Stimulated activated CD8-positive, alpha-beta memory T cell treated with anti-CD3 and anti-CD28 coated beads, Interleukin-15, amount 100 ng/mL, for 48 hours (primary cell): ENCODE results near the gene MSANTD2.
A peak's percentile ranks its signal among the peaks of the same experiment; 100 is the strongest.

Source experiments
- DNase-seq, 2 donors: peaks; one replicate each; pipeline ENCODE4 v3.0.0-alpha.2; 2020; ENCODE audit warnings: low read depth in 2 of 2

Gene MSANTD2

DNA sequence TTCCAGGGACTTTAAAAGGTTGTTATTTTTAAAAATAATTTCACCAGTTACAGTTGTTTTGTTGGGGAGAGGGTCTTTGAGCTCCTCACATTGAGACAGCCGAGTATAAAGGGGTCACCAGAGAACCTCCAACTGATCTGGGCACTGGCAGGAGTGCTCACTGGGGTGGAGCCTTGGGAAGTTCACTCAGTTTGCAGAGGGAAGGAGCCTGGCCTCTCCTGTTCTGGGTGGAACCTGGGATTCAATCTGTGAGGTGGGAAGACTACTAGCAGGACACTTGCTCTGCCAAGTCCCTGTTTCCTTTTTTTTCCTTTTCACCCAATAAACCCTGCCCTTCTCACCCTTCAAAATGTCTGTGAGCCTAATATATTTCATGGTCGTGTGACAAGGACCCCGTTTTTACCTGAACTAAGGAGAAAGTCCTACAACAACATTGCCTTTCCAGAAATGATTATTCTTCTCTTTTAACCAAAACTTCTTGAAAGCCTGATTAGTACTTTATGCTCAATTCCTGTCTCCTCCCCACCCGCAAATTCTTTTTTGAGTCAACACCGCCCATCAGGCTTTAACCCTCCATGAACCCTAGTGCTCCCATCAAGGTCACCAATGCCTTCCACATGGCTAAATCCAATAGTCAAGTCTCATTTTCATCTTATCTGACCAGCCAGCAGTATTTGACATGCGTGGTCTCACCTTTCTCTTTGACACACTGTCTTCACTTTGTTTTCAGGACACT lies 22.0 kb upstream of the MSANTD2 start:
- DNase-seq, result no peak

DNA sequence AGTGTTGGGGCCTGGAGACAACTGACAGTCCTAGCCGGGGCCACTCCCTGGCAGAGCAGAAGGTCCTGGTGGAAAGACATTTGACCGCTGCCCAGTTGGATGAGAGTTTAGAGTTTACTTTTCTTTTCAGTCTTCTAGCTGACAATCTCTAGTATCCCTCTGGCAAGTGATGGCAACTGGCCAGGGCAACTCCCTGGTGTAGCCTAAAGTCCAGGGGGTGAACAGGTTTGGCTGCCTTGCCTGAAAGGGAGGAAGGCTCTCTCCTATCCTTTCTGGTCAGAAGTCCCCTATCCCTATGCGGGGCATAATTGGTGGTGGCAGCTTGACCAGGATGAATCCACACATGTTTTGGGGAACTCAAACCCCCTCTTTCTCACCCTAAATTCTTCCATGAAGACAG lies 16.8 kb upstream of the MSANTD2 start:
- no peak for DNase-seq

DNA sequence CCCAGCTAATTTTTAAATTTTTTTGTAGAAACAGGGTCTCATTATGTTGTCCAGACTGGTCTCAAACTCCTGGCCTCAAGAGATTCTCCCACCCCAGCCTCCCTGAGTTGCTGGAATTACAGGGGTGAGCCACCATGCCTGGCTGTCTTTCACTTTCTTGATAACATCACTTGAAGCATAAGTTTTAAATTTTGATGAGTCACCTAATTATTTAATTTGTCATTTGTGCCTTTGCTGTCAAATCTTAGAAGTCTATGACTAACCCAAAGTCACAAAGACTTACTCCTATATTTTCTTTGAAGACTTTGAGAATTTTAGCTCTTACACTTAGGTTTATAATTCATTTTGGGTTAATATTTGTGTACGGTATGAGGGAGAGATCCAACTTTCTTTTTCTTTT lies 14.5 kb upstream of the MSANTD2 start:
- DNase-seq, result no peak

GRCh38 chr11:124812876-124813275 lies 12.7 kb upstream of the MSANTD2 start:
- DNase-seq, result no peak

DNA sequence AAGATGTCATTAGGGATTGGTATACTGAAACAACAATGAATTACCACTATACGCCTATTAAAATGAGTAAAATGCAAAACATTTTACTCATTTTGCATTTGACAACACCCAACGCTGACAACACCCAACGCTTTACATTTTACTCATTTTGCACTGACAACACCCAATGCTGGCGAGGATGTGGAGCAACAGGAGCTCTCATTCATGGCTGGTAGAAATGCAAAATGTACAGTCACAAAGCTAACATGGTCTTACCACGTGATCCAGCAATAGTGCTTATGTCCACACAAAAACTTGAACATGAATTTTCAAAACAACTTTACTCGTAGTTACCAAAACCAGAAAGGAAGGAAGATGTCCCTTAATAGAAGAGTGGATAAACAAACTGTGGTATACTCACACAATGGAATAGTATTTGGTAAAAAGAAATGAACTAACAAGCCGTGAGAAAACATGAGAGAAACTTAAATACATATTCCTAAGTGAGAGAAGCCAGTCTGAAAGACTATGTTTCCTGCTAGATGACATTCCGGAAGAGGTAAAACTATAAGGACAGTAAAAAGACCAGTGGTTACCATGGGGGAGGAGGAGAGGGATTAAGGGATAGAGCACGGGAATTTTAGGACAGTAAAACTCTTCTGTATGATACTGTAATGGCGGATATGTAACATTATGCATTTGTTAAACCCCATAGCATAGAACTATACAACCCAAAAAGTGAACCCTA lies 11.4 kb upstream of the MSANTD2 start:
- no peak for DNase-seq

GRCh38 chr11:124807660-124808270 lies 7.6 kb upstream of the MSANTD2 start:
- DNase-seq, result no peak

DNA sequence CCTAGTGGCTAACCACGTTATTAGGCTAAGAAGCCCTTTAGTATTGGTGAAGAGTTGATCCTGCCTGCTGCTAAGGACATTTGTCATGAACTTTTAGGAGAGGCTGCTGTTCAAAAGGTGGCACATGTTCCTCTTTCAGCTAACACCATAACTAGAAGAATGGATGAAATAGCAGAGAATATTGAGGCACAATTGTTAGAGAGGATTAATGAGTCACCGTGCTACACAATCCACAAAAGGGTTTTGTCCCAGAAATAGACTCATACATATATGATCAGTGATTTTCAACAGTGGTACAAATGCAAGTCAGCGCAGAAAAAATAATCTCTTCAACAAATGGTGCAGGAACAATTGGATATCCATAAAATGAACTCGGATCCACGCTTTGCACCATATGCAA lies 7.0 kb upstream of the MSANTD2 start:
- DNase-seq, result no peak

DNA sequence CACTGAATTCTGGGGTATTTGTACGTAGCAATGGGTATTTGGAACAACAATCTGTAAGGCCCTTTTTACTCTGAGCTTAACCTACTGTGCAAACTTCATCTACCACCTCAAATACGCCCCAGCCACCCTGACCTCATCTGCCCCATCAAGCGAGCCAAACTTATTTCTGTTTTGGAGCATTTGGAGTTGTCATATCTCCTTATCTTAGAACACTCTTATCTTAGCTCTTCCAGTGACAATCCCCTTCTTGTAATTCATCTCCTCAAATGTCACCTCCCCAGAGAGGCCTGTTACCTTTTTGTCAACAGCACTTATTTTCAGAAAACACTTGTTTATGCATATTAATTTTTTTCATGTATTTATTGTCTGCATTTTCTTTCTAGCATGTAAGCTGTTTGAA lies 4.7 kb upstream of the MSANTD2 start:
- DNase-seq, result no peak

DNA sequence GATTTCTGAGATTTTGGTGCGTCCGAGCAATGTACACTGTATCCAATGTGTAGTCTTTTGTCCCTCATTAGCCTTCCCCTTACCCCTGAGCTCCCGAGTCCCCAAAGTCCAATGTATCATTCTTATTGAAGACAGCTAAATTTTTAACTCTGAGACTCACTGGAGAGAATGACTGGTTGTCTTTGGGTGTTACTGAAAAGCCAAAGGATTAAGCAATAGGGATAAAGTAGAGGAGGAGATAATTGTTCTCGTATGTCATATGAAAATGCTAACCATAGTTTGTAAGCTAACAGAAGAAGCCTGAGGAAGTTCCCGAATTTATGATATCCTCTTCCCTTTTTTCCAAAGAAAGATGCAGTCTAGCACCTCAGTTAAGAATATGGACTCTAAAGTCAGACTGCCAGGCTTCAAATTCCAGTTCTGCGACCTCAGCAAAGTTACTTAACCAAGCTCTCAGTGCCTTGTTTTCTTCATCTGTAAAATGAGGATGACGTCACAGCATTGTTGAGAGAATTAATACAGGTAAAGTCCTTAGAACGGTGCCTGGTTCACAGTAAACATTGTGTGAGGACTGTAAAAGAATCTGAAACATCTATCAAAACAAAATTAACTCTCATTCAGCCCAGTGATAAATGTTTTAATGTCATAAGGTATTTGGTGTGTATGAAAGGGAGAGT lies 1.6 kb upstream of the MSANTD2 start:
- DNase-seq, result no peak

DNA sequence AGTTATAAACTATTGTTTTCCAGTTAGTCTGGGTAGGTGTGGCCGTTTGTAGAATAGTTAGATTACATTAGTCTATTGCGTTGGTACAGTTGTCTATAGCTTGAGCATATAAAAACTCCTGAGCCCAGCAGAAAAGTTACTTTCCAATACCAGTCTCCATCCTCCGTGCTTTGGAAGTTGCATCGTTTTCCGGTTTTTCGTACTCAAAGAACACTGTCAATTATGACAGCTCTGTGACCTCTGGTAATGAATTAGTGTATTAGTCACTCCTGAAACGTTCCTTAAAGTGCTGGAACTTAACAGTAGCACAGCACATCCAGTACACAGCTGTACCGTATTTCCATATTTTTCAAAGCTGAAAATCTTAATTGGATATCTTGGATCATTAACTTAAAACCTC lies 808 bp upstream of the MSANTD2 start:
- DNase-seq, result no peak

DNA sequence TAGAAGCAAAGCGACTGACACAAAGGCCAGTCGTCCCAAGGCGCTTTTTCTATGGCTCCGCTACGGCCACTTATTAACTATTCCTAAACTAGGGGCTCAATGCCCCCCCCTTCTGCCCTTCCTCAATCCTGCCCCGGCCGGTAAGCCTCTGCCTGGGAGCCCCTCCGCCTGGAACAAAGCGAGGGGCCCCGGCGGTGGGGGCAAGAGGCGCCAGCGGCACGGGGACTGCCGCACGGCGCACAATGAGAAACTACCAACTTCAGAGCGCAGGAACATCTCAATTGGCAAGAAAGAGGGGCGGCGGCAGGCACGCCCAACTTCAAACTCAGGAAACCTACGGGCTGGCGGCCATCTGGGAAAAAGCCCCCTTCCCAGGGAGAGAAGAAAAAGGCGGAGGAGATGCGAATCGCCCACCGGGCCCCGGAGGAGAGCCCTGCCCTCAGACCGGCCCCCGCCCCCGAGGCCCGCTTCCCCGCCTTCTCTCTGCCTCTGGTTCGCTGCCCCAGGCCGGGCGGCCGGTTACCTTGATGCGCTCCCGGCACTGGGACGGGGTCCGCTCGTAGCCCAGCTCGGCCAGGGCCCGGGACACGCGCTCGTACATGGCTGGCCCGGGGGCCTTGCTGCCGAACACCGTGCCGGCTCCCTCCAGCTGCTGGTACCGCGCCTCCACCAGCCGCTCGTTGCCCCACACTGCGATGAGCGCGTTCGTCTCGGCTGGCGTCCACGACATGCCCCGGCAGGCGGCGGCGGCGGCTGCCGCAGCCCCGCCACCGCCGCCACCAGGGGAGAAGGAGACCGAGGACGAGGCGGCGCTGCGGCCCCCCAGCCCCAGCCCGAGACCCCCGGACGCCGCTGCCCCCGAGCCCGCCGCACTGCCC lies 619 bp downstream of the MSANTD2 start:
- peak; percentile 11 to 17 for DNase-seq

DNA sequence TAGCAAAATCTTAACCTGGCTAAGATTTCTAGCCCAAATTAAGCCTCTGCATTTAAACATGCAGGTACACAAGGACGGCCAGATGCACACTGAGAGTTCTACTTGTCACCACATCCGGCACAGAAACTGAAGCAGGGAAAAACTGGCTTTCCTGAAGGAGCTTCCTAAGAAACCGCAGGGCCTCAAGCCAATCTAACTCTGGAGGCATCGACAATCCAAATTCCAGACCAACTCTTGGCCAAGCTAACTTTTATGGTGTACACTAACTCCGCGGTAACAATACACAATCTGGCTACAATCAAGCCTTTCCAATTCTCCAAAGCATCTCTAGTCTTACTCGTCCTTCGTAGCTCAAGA lies 1.2 kb downstream of the MSANTD2 start:
- DNase-seq, result no peak

- no peak for DNase-seq
Measured at GRCh38 chr11:124796312-124796711, 3.9 kb downstream of the MSANTD2 start.

DNA sequence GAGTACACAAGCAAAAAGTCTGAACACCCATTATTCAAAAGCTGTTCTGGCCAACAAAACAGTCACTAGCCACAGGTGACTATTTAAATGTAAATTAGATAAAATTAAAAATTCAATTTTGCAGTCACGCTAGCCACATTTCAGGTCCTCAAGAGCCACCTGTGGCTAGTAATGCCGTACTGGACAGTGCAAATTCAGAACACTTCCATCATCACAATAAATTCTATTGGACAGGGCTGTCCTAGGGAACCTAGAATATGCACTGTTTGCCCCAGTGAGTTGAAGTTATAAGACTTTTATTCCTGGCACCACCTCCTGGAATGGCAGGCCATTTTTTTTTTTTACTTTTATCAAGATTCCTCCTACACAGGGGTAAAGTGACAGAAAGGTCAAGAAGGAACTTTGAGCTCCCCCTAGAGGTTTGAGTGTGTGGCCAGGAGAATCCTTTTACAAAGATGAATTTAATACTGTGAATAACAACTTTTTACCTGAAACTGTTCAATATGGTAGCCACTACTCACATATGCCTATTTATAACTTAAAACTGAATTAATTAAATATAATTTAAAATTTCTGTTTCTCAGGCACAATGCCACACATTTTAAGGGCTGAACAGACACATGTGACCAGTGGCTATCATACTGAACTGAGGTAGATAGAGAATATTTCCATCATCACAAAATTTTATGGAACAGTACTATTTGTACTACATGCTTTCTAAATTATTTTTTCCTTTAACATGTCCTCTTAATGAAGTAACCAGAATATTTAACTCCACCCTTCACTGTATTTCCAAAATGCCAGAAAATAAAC lies 6.5 kb downstream of the MSANTD2 start:
- no peak for DNase-seq

GRCh38 chr11:124791626-124792341 lies 8.4 kb downstream of the MSANTD2 start:
- no peak for DNase-seq

DNA sequence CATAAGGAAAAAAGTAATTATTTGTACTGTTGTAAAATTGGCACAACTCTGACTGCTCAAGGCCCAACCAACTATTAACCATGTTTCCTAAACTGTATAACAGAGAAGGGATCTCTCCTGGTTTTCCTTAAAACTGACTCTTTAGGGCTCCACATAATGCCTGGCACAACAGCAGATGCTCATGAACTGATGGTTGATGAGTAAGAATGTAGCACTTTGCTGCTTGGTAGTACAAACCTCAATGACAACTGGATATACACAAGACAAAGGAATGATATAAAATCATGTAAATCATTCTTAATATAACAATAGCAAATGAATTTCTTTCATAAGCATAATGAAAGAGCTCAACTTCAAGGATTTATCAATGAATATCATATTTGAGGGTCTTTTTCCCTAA lies 11.7 kb downstream of the MSANTD2 start:
- no peak for DNase-seq

DNA sequence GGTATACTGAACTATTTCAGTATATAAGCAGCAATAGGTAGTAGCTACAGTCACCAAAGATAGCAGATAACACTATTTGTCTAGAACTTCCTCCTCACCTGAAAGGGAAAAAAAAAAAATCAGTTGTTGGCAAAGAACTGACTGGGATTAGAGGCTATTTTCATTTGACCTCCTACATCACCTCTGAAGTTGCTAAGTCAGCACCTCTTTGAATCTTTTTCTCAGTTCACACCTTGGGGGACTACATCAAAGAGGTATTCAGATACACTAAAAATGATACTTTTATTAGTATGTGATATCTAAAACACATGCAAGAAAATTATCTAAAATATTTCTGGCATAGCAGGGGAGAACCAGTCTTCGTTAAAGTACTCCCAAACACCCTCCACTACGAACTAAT lies 16.2 kb downstream of the MSANTD2 start:
- no peak for DNase-seq

DNA sequence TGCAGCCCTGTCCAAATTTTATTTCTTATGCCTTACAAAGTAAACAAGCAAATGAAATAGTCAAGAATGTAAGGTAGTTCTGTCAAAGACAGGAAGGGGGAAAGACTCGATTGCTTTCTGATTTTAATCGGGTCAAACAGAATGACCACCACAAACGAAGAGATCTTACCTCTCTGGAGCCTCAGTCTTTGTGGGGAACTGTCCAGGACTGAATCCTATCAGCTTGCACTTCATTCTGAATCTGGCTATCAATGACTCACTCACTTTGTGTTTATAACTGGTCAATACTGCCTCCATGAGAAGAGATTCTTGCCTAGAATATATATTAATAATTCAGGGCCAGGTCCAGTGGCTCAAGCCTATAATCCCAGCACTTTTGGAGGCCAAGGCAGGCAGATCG lies 17.2 kb downstream of the MSANTD2 start:
- no peak for DNase-seq

- DNase-seq, result no peak
Measured at GRCh38 chr11:124779568-124779967, 20.6 kb downstream of the MSANTD2 start.

DNA sequence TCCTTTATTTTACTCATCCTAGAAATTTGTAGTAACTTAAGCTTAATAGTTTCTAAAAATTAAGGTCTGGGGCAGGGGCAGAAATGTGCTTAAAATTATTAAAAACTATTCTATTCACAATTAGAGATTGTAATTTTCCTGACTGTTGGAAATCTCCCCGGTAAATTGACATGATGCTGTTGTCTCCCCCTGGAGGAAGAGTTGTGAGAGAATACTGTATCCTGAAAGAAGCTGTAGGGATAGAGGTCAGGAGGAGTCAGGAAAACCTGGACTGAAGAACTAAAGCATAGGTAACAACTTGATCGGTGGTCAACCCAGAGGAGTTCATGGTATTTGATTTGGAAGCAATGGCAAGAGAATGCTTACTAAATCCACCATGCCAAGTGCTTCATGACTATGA lies 21.9 kb downstream of the MSANTD2 start:
- no peak for DNase-seq
